Neural progenitor cell (in vitro differentiated cells): ENCODE measurements around the gene TYR.
"Not testable (repeated sequence)": the region's sequence is repeated elsewhere in the genome, so short reads cannot be mapped to it uniquely, and the experiment has no call there.

Experiments
- EZH2 ChIP-seq: fragments of 200-600 bp; sonication (generic); IDR thresholded peaks from 2 replicates; pipeline ENCODE4 v1.6.1; 2017; ENCODE audit warnings: antibody characterized with exemption, mild to moderate bottlenecking, moderate library complexity
- EZH2phosphoT487 ChIP-seq: fragments of 200-600 bp; sonication (generic); IDR thresholded peaks from 2 replicates; pipeline ENCODE4 v1.6.1; 2017; ENCODE audit warnings: antibody characterized with exemption
- TF ChIP-seq, protein P1 (sequence below): fragments of 200-600 bp; sonication (generic); IDR thresholded peaks from 2 replicates; pipeline ENCODE4 v1.5.1; 2017; ENCODE audit warnings: antibody characterized with exemption, mild to moderate bottlenecking

GRCh38 chr11:89338073-89338472, 160.4 kb downstream of the TYR start:
- TF ChIP-seq, protein P1, sequence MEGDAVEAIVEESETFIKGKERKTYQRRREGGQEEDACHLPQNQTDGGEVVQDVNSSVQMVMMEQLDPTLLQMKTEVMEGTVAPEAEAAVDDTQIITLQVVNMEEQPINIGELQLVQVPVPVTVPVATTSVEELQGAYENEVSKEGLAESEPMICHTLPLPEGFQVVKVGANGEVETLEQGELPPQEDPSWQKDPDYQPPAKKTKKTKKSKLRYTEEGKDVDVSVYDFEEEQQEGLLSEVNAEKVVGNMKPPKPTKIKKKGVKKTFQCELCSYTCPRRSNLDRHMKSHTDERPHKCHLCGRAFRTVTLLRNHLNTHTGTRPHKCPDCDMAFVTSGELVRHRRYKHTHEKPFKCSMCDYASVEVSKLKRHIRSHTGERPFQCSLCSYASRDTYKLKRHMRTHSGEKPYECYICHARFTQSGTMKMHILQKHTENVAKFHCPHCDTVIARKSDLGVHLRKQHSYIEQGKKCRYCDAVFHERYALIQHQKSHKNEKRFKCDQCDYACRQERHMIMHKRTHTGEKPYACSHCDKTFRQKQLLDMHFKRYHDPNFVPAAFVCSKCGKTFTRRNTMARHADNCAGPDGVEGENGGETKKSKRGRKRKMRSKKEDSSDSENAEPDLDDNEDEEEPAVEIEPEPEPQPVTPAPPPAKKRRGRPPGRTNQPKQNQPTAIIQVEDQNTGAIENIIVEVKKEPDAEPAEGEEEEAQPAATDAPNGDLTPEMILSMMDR: not testable (repeated sequence)
- TF ChIP-seq EZH2, EZH2phosphoT487: not testable (repeated sequence)
